LNCAP (cell line): ENCODE data around the gene COLGALT1.

Experiments used
- TF ChIP-seq, protein P1 (sequence below): fragments of 450-650 bp; IDR thresholded peaks from 2 replicates; pipeline ENCODE4 v1.5.1; 2017; ENCODE audit warnings: mild to moderate bottlenecking

Gene COLGALT1

DNA sequence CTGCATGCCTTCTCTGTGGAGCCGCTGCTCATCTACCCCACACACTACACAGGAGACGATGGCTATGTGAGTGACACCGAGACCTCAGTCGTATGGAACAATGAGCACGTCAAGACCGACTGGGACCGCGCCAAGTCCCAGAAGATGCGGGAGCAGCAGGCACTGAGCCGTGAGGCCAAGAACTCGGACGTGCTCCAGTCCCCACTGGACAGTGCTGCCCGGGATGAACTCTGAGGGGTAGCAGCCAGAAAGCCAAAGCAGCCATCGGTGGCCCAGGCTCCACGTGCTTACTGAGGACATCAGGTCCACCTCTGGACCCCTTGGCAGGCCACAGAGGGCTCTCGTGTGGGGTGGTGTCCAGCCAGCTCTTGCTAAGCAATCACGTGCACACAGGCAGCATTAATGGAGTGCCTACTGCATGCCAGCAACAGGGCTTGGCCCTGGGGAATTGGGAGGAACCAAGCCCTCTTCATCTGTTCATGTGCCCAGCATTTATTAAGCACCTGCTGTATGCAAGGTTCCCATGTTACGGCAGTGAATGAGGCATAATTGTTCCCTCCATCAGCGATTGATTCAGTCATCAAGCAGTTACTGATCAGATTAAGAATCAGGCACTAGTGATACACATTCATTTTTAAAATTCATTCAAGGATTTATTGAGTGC is 25.9 kb downstream of the COLGALT1 start:
- TF ChIP-seq, protein P1, sequence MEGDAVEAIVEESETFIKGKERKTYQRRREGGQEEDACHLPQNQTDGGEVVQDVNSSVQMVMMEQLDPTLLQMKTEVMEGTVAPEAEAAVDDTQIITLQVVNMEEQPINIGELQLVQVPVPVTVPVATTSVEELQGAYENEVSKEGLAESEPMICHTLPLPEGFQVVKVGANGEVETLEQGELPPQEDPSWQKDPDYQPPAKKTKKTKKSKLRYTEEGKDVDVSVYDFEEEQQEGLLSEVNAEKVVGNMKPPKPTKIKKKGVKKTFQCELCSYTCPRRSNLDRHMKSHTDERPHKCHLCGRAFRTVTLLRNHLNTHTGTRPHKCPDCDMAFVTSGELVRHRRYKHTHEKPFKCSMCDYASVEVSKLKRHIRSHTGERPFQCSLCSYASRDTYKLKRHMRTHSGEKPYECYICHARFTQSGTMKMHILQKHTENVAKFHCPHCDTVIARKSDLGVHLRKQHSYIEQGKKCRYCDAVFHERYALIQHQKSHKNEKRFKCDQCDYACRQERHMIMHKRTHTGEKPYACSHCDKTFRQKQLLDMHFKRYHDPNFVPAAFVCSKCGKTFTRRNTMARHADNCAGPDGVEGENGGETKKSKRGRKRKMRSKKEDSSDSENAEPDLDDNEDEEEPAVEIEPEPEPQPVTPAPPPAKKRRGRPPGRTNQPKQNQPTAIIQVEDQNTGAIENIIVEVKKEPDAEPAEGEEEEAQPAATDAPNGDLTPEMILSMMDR = no peak

DNA sequence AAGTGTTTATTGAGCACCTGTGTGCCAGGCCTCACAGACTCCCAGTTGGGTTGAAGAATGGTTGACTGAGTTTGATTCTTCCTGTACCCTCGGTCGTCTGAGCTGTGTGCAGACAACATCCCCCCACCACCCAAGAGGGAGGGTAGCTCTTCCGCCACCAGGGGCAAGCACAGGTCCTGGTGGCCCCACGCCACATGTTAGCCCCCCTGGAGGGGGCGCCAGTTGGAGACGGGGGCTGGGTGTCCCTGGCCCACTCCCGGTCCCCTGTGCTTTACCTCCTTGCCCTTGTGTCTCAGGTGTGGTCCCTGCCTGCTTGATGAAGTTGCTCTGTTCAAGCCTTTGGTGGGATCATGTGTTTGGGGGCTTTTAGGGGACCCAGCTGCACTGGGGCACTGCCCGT is 27.2 kb downstream of the COLGALT1 start:
- TF ChIP-seq, protein P1 = no peak

DNA sequence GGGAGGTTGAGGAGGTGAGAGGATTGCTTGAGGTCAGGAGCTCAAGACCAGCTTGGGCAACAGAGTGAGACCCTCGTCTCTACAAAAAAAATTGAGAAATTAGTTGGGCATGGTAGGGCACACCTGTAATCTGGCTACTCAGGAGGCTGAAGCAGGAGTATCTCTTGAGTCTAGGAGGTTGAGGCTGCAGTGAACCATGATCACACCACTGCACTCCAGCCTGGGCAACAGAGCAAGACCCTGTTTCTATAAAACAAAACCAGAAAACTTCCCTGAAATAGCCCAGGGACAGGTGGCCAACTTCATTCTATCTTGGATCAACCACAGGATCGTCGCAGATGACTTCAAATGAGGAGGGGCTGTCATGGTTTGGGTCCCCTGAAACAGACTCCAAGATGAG is 28.7 kb downstream of the COLGALT1 start:
- TF ChIP-seq, protein P1 = no peak

DNA sequence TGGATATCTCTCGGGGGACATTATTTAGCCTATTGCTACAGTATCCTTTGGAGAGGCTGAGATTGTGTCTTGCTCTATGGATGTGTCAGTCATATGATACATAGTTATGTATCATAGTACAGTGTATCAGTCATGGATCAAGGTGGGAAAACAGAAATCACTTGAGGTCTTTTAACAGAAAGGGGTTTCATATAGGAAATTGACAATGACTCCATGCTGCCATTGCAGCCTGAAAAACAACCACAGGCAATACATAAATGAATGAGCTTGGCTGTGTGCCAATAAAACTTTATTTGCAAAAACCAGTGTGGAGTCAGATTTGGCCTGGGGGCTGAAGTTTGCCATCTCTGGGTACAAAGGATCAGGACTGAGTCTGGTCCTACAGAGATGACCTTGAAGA is 35.4 kb downstream of the COLGALT1 start:
- TF ChIP-seq, protein P1 = no peak

- TF ChIP-seq, protein P1 = no peak
These were observed 43.5 kb downstream of the COLGALT1 start for GRCh38 chr19:17598953-17599352.

DNA sequence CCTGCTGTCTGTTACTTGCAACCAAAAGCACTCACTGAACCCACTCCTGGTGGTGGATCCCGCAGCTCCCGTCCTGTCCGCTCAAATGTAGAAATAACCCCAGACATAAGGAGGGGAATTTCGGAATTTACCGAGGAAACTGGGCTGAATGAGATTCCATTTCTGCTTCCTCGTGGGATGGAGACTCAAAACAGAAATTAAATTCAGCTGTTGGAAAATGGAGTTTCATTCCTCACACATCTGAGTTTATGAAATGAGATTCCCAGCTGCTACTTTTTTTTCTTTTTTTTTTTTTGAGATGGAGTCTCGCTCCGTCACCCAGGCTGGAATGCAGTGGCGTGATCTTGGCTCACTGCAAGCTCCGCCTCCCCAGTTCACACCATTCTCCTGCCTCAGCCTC is 44.3 kb downstream of the COLGALT1 start:
- TF ChIP-seq, protein P1 = no peak

- TF ChIP-seq, protein P1 = no peak
These were observed 46.2 kb downstream of the COLGALT1 start for GRCh38 chr19:17601683-17602082.

GRCh38 chr19:17602217-17602616 is 46.8 kb downstream of the COLGALT1 start:
- TF ChIP-seq, protein P1 = no peak
